Osteoblast (primary cell): ENCODE measurements around the gene GFOD1. TPM values are rescaled to one million over a fixed set of nuclear protein-coding genes. Genes with fewer than 3 reads are reported as not detected.

ENCODE experiments used
- DNase-seq: peaks from one replicate; pipeline ENCODE4 v3.0.0; 2011; ENCODE audit warnings: low spot score, mixed read lengths; ENCODE audit not compliant: insufficient read length; ENCODE audit errors: missing footprints
- H2AFZ ChIP-seq: 2 replicates; pipeline ENCODE4 v1.6.0; 2011; ENCODE audit warnings: mild to moderate bottlenecking, low read length
- H3K27ac ChIP-seq: 2 replicates; pipeline ENCODE4 v1.5.1; 2011; ENCODE audit warnings: mild to moderate bottlenecking, low read depth, low read length, moderate library complexity
- H3K27me3 ChIP-seq: 2 replicates; pipeline ENCODE4 v1.6.0; 2012; ENCODE audit warnings: mild to moderate bottlenecking, control low read depth, inconsistent platforms, low read length, moderate library complexity; ENCODE audit not compliant: insufficient read depth
- H3K36me3 ChIP-seq: 2 replicates; pipeline ENCODE4 v1.5.1; 2011; ENCODE audit warnings: mild to moderate bottlenecking, low read length, control low read depth, moderate library complexity; ENCODE audit not compliant: insufficient read depth
- H3K4me1 ChIP-seq: 2 replicates; pipeline ENCODE4 v1.5.1; 2011; ENCODE audit warnings: mild to moderate bottlenecking, low read length, control low read depth, moderate library complexity; ENCODE audit not compliant: insufficient read depth
- H3K4me2 ChIP-seq: 2 replicates; pipeline ENCODE4 v1.6.0; 2011; ENCODE audit warnings: mild to moderate bottlenecking, low read length; ENCODE audit not compliant: insufficient read depth
- H3K4me3 ChIP-seq: fragments of 200-600 bp; sonication (generic); 3 replicates; pipeline ENCODE4 v1.5.1; 2012; ENCODE audit warnings: mild to moderate bottlenecking, low read length, inconsistent platforms; ENCODE audit not compliant: insufficient read depth
- H3K79me2 ChIP-seq: 2 replicates; pipeline ENCODE4 v1.6.0; 2012; ENCODE audit warnings: mild to moderate bottlenecking, low read length, control low read depth, inconsistent platforms; ENCODE audit not compliant: insufficient read depth
- H3K9me3 ChIP-seq: 2 replicates; pipeline ENCODE4 v1.5.1; 2011; ENCODE audit warnings: low read depth, low read length, control low read depth
- H4K20me1 ChIP-seq: 2 replicates; pipeline ENCODE4 v1.6.0; 2012; ENCODE audit warnings: mild to moderate bottlenecking, low read length, control low read depth; ENCODE audit not compliant: insufficient read depth
- total RNA-seq: library from RNA; depleted of rRNA; stranded (reverse); fragments of >200 nt; gene quantifications from 2 replicates; pipeline ENCODE4 v1.2.3, GENCODE V29; 2012
- TF ChIP-seq, protein P1 (sequence below): IDR thresholded peaks from 2 replicates; pipeline ENCODE4 v1.5.1; 2011; ENCODE audit warnings: mild to moderate bottlenecking, low read depth, low read length, moderate library complexity; ENCODE audit errors: extremely low read depth

The GFOD1 gene
- total RNA-seq, 1 donor, result 3.6 TPM

GRCh38 chr6:13367396-13367795 lies 120.0 kb downstream of the GFOD1 start:
- H3K27ac ChIP-seq, result no peak overlapping the region
- no peak overlapping the region for H3K4me3 ChIP-seq
- no peaks in the 10 kb centered on the region for H3K4me1 ChIP-seq
- no peaks in the 10 kb centered on the region for H3K36me3 ChIP-seq
- TF ChIP-seq, protein P1, sequence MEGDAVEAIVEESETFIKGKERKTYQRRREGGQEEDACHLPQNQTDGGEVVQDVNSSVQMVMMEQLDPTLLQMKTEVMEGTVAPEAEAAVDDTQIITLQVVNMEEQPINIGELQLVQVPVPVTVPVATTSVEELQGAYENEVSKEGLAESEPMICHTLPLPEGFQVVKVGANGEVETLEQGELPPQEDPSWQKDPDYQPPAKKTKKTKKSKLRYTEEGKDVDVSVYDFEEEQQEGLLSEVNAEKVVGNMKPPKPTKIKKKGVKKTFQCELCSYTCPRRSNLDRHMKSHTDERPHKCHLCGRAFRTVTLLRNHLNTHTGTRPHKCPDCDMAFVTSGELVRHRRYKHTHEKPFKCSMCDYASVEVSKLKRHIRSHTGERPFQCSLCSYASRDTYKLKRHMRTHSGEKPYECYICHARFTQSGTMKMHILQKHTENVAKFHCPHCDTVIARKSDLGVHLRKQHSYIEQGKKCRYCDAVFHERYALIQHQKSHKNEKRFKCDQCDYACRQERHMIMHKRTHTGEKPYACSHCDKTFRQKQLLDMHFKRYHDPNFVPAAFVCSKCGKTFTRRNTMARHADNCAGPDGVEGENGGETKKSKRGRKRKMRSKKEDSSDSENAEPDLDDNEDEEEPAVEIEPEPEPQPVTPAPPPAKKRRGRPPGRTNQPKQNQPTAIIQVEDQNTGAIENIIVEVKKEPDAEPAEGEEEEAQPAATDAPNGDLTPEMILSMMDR, result no peak
- H4K20me1 ChIP-seq, result no peaks in the 10 kb centered on the region
- H3K27me3 ChIP-seq, result no peaks in the 10 kb centered on the region
- no peaks in the 10 kb centered on the region for H3K9me3 ChIP-seq
- DNase-seq, result no peak
- no peaks in the 10 kb centered on the region for H3K79me2 ChIP-seq
- H2AFZ ChIP-seq, result no peak overlapping the region
- no peak overlapping the region for H3K4me2 ChIP-seq

DNA sequence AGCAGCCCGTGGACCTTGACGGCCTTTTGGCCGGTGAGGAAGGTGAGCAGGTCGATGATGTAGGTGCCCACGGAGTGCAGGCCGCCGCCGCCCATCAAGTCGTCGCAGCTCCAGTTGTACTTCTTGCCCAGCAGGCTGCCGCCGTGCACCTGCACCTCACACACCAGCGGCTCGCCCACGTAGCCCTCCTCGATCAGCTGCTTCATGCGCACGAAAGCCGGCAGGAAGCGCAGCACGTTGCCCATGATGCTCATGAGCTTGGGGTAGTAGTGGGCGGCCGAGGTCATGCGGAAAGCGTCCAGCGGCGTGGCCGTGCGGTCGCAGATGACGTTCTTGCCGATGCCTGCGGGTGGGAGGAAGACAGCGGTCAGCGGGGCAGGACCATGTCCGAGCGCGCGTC lies 122.1 kb downstream of the GFOD1 start:
- TF ChIP-seq, protein P1, result no peak
- H3K27ac ChIP-seq, result no peak overlapping the region
- H4K20me1 ChIP-seq, result no peaks in the 10 kb centered on the region
- H3K9me3 ChIP-seq, result no peaks in the 10 kb centered on the region
- H3K4me1 ChIP-seq, result no peaks in the 10 kb centered on the region
- H3K79me2 ChIP-seq, result no peaks in the 10 kb centered on the region
- no peak overlapping the region for H3K4me2 ChIP-seq
- H3K36me3 ChIP-seq, result no peaks in the 10 kb centered on the region
- H3K4me3 ChIP-seq, result no peak overlapping the region
- no peaks in the 10 kb centered on the region for H3K27me3 ChIP-seq
- H2AFZ ChIP-seq, result no peak overlapping the region
- DNase-seq, result no peak

DNA sequence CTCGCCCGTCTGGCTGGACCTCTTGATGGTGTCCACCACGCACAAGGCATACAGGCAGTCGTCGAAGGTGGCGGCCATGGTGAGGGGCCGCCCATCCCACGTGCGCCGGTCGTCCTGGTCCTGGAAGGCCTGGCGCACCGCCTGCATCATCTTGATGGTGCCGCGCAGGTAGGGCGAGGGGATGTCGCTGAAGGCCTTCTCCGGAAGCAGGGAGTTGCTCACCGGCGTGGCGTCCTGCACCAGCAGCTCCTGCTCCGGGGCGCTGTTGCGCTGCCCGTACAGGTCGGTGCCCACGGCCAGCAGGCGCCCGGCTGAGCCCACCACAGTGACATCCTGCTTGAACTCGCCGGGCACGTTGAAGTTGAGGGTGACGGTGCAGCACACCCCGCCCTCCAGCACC lies 122.6 kb downstream of the GFOD1 start:
- Histone ChIP-seq H3K36me3 (no peaks in the 10 kb centered on the region), H3K27me3 (no peaks in the 10 kb centered on the region), H3K4me3 (no peak overlapping the region), H4K20me1 (no peaks in the 10 kb centered on the region), H3K27ac (no peak overlapping the region), H3K4me1 (no peaks in the 10 kb centered on the region), H3K79me2 (no peaks in the 10 kb centered on the region), H3K4me2 (no peak overlapping the region), H2AFZ (no peak overlapping the region), H3K9me3 (no peaks in the 10 kb centered on the region)
- TF ChIP-seq, protein P1, result no peak
- no peak for DNase-seq

- no peak overlapping the region for H3K4me2 ChIP-seq
These were observed 125.0 kb downstream of the GFOD1 start for GRCh38 chr6:13362412-13362811.

More at GRCh38 chr6:13362412-13362811, 125.0 kb downstream of the GFOD1 start:
- Histone ChIP-seq H3K27me3 (no peaks in the 10 kb centered on the region), H3K9me3 (no peaks in the 10 kb centered on the region), H3K36me3 (no peaks in the 10 kb centered on the region), H3K79me2 (no peaks in the 10 kb centered on the region), H4K20me1 (no peaks in the 10 kb centered on the region), H3K4me1 (no peaks in the 10 kb centered on the region), H2AFZ (no peak overlapping the region), H3K27ac (no peak overlapping the region), H3K4me3 (no peak overlapping the region)
- TF ChIP-seq, protein P1, result no peak
- DNase-seq, result no peak
